ENCODE measurements around the gene WDR37. TPM values are rescaled to one million over a fixed set of nuclear protein-coding genes. Genes with fewer than 3 reads are reported as not detected.

WDR37 gene
- polyA plus RNA-seq, 4 donors: 12.6 to 19.4 (median 15.1) TPM

- no peak for DNase-seq (ENCODE audit: low read depth in 4 of 4, low spot score in 3 of 4)
Measured at GRCh38 chr10:1122349-1122748, 66.2 kb downstream of the WDR37 start.

- DNase-seq (ENCODE audit: low read depth in 4 of 4, low spot score in 3 of 4): no peak
Measured at GRCh38 chr10:1123198-1123597, 67.0 kb downstream of the WDR37 start.

- no peak for DNase-seq (ENCODE audit: low read depth in 4 of 4, low spot score in 3 of 4)
Measured at GRCh38 chr10:1123972-1124371, 67.8 kb downstream of the WDR37 start.

GRCh38 chr10:1124796-1125195 lies 68.6 kb downstream of the WDR37 start:
- no peak for DNase-seq (ENCODE audit: low read depth in 4 of 4, low spot score in 3 of 4)

- DNase-seq (ENCODE audit: low read depth in 4 of 4, low spot score in 3 of 4): no peak
Measured at GRCh38 chr10:1126461-1126860, 70.3 kb downstream of the WDR37 start.

- no peak for DNase-seq (ENCODE audit: low read depth in 4 of 4, low spot score in 3 of 4)
Measured at GRCh38 chr10:1127629-1128028, 71.4 kb downstream of the WDR37 start.

GRCh38 chr10:1128115-1128514 lies 71.9 kb downstream of the WDR37 start:
- no peak for DNase-seq (ENCODE audit: low read depth in 4 of 4, low spot score in 3 of 4)

GRCh38 chr10:1128649-1129048 lies 72.5 kb downstream of the WDR37 start:
- DNase-seq (ENCODE audit: low read depth in 4 of 4, low spot score in 3 of 4): no peak

GRCh38 chr10:1130226-1130625 lies 74.0 kb downstream of the WDR37 start:
- no peak for DNase-seq (ENCODE audit: low read depth in 4 of 4, low spot score in 3 of 4)

- no peak for DNase-seq (ENCODE audit: low read depth in 4 of 4, low spot score in 3 of 4)
Measured at GRCh38 chr10:1130995-1131790, 75.0 kb downstream of the WDR37 start.

GRCh38 chr10:1132584-1132983 lies 76.4 kb downstream of the WDR37 start:
- no peak for DNase-seq (ENCODE audit: low read depth in 4 of 4, low spot score in 3 of 4)

- no peak for DNase-seq (ENCODE audit: low read depth in 4 of 4, low spot score in 3 of 4)
Measured at GRCh38 chr10:1133495-1134045, 77.4 kb downstream of the WDR37 start.

GRCh38 chr10:1134156-1134555 lies 78.0 kb downstream of the WDR37 start:
- no peak for DNase-seq (ENCODE audit: low read depth in 4 of 4, low spot score in 3 of 4)

GRCh38 chr10:1136268-1136667 lies 80.1 kb downstream of the WDR37 start:
- no peak for DNase-seq (ENCODE audit: low read depth in 4 of 4, low spot score in 3 of 4)

- DNase-seq (ENCODE audit: low read depth in 4 of 4, low spot score in 3 of 4): no peak
Measured at GRCh38 chr10:1137499-1138163, 81.4 kb downstream of the WDR37 start.

- no peak for DNase-seq (ENCODE audit: low read depth in 4 of 4, low spot score in 3 of 4)
Measured at GRCh38 chr10:1138529-1138928, 82.3 kb downstream of the WDR37 start.

GRCh38 chr10:1141261-1141660 lies 85.1 kb downstream of the WDR37 start:
- DNase-seq (ENCODE audit: low read depth in 4 of 4, low spot score in 3 of 4): no peak

GRCh38 chr10:1141701-1142100 lies 85.5 kb downstream of the WDR37 start:
- DNase-seq (ENCODE audit: low read depth in 4 of 4, low spot score in 3 of 4): no peak

GRCh38 chr10:1142596-1142995 lies 86.4 kb downstream of the WDR37 start:
- no peak for DNase-seq (ENCODE audit: low read depth in 4 of 4, low spot score in 3 of 4)

- DNase-seq (ENCODE audit: low read depth in 4 of 4, low spot score in 3 of 4): no peak
Measured at GRCh38 chr10:1147810-1148209, 91.6 kb downstream of the WDR37 start.

GRCh38 chr10:1148855-1149605 lies 92.8 kb downstream of the WDR37 start:
- DNase-seq (ENCODE audit: low read depth in 4 of 4, low spot score in 3 of 4): no peak
